HepG2 (cell line): Measurements from ENCODE around the gene C1orf50.

ENCODE experiments used
- GABPB1 ChIP-seq: IDR thresholded peaks from 2 replicates; pipeline ENCODE4 v1.6.1; 2016; ENCODE audit warnings: mild to moderate bottlenecking, missing genetic modification reagents, moderate library complexity, missing compliant biosample characterization
- ZMAT3 ChIP-seq: sonication (generic); formaldehyde crosslinking; conservative IDR thresholded peaks from 2 replicates; pipeline ENCODE4 v1.7.0; 2021; ENCODE audit warnings: missing genetic modification reagents
- TF ChIP-seq, protein P1 (sequence below): sonication (generic); formaldehyde crosslinking; IDR thresholded peaks from 2 replicates; pipeline ENCODE4 v1.5.0; 2020; ENCODE audit warnings: mild to moderate bottlenecking, missing genetic modification reagents, moderate library complexity

DNA sequence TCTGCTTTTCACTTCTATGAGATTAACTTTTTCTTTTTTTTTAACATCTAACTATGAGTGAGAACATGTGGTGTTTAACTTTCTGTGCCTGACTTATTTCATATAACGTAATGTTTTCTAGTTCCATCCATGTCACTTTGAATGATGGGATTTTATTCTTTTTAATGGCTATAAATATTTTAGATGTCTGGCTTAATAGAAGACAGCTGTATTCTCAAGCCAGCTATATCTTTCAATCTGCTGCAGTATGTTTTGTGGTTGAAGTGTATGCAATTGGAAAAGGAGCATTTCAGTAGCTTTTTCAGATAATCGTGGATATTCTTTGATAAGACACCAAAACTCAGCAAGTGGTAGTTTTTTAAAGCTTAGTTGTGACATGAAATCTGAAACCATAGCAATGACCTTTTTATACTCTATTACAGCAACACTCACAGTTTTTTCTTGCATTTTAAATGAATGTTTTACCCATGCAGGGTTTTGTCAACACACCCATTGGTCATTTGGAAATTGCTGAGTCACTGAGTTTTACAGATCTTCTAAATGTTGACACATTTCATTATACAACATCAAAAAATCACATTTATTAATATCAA is 55.8 kb downstream of the C1orf50 start:
- no peak for TF ChIP-seq GABPB1 (CRISPR knock-in tag)
- no peak for TF ChIP-seq ZMAT3
- TF ChIP-seq, protein P1, sequence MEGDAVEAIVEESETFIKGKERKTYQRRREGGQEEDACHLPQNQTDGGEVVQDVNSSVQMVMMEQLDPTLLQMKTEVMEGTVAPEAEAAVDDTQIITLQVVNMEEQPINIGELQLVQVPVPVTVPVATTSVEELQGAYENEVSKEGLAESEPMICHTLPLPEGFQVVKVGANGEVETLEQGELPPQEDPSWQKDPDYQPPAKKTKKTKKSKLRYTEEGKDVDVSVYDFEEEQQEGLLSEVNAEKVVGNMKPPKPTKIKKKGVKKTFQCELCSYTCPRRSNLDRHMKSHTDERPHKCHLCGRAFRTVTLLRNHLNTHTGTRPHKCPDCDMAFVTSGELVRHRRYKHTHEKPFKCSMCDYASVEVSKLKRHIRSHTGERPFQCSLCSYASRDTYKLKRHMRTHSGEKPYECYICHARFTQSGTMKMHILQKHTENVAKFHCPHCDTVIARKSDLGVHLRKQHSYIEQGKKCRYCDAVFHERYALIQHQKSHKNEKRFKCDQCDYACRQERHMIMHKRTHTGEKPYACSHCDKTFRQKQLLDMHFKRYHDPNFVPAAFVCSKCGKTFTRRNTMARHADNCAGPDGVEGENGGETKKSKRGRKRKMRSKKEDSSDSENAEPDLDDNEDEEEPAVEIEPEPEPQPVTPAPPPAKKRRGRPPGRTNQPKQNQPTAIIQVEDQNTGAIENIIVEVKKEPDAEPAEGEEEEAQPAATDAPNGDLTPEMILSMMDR (CRISPR knock-in tag) = no peak
